GM23248 (cell line): ENCODE results near the gene SEZ6.

Experiments
- EZH2 ChIP-seq: fragments of 200-600 bp; sonication (generic); IDR thresholded peaks from 2 replicates; pipeline ENCODE4 v1.6.1; 2018; ENCODE audit warnings: antibody characterized with exemption, mild to moderate bottlenecking; ENCODE audit not compliant: insufficient read depth, poor library complexity, severe bottlenecking
- EZH2phosphoT487 ChIP-seq: fragments of 200-600 bp; sonication (generic); IDR thresholded peaks from 2 replicates; pipeline ENCODE4 v1.6.1; 2018; ENCODE audit warnings: antibody characterized with exemption, moderate library complexity, mild to moderate bottlenecking, low read depth; ENCODE audit not compliant: insufficient read depth

GRCh38 chr17:29036584-29036983 is 30.8 kb upstream of the SEZ6 start:
- no peak for TF ChIP-seq EZH2phosphoT487
- TF ChIP-seq EZH2, result no peak
